DOHH2 (cell line): ENCODE measurements around the gene COL5A2.

Experiments used
- CTCF ChIP-seq: fragments of 200-600 bp; sonication (generic); IDR thresholded peaks from one replicate; pipeline ENCODE4 v1.5.1; 2014; ENCODE audit warnings: antibody characterized with exemption, mild to moderate bottlenecking, low read depth, low read length; ENCODE audit not compliant: poor library complexity, severe bottlenecking
- EZH2phosphoT487 ChIP-seq: fragments of 200-600 bp; sonication (generic); IDR thresholded peaks from 2 replicates; pipeline ENCODE4 v1.6.1; 2017; ENCODE audit warnings: borderline replicate concordance, mild to moderate bottlenecking, antibody characterized with exemption, low read length, moderate library complexity, mixed read lengths

GRCh38 chr2:189012351-189012750 lies 167.2 kb downstream of the COL5A2 start:
- TF ChIP-seq CTCF (no peak), EZH2phosphoT487 (no peak)
